K562 treated with DMSO at 1 percent for 12 hours (cell line): ENCODE measurements around the gene KLRC2. TPM values are rescaled to one million over a fixed set of nuclear protein-coding genes. Genes with fewer than 3 reads are reported as not detected.

Experiments used
- total RNA-seq: library from RNA; unstranded; fragments of 300-600 nt; gene quantifications from 2 replicates; pipeline ENCODE4 v1.2.3, GENCODE V29; 2022; ENCODE audit not compliant: insufficient read depth

KLRC2 gene
- total RNA-seq, result not detected in 2 replicates

GRCh38 chr12:10435816-10436215 is at the start of gene KLRC2:
Gene KLRC2 (minus strand): TSS chr12:10436010. CDS start chr12:10435986, 24 bp downstream.

GRCh38 chr12:10453156-10453555 is 17.3 kb upstream of the KLRC2 start, which contains the start of gene KLRC1:
Gene KLRC1 (minus strand): TSS chr12:10453377. CDS start chr12:10451156, 2,221 bp downstream.

GRCh38 chr12:10420334-10420733 is 15.5 kb downstream of the KLRC2 start, which contains the start of gene KLRC3:
Gene KLRC3 (minus strand): TSS chr12:10420595. CDS start chr12:10420550, 45 bp downstream.

GRCh38 chr12:10409392-10409791 is 26.4 kb downstream of the KLRC2 start, which contains the start of gene KLRC4:
Gene KLRC4 (minus strand): TSS chr12:10409757. CDS start chr12:10409575, 182 bp downstream.

GRCh38 chr12:10389904-10390303 is 45.9 kb downstream of the KLRC2 start, which contains the start of gene KLRK1:
Gene KLRK1 (minus strand): TSS chr12:10390041. CDS start chr12:10388810, 1,231 bp downstream.

Other genes starting within 250 kb of the KLRC2 start
- gene GABARAPL1, start 223.1 kb downstream of the KLRC2 start, total RNA-seq, result 14.5 and 33.0 TPM in 2 replicates
- gene KLRD1, start 128.1 kb downstream of the KLRC2 start, total RNA-seq, result not detected in 2 replicates
- gene KLRK1, start 46.0 kb downstream of the KLRC2 start, total RNA-seq, result not detected in 2 replicates
- not detected in 2 replicates for gene KLRC4, start 26.3 kb downstream of the KLRC2 start, total RNA-seq
- not detected in 2 replicates for gene KLRC3, start 15.4 kb downstream of the KLRC2 start, total RNA-seq
- gene KLRC1, start 17.4 kb upstream of the KLRC2 start, total RNA-seq, result not detected in 2 replicates
- gene EIF2S3B, start 69.9 kb upstream of the KLRC2 start, total RNA-seq, result 0.57 TPM in 1 of 2 replicates, not detected in the other
- 6.0 and 9.4 TPM in 2 replicates for gene MAGOHB, start 177.6 kb upstream of the KLRC2 start, total RNA-seq
- 0.39 TPM in 1 of 2 replicates, not detected in the other for gene STYK1, start 238.0 kb upstream of the KLRC2 start, total RNA-seq